ENCODE measurements around the gene SART3. TPM values are rescaled to one million over a fixed set of nuclear protein-coding genes. Genes with fewer than 3 reads are reported as not detected.

The SART3 gene
- total and polyA plus RNA-seq, 2 of the 13 experiments (the other 11 are each of a cell fraction or from before 2014, with no cell fraction given), result 16.1 to 69.9 TPM

DNA sequence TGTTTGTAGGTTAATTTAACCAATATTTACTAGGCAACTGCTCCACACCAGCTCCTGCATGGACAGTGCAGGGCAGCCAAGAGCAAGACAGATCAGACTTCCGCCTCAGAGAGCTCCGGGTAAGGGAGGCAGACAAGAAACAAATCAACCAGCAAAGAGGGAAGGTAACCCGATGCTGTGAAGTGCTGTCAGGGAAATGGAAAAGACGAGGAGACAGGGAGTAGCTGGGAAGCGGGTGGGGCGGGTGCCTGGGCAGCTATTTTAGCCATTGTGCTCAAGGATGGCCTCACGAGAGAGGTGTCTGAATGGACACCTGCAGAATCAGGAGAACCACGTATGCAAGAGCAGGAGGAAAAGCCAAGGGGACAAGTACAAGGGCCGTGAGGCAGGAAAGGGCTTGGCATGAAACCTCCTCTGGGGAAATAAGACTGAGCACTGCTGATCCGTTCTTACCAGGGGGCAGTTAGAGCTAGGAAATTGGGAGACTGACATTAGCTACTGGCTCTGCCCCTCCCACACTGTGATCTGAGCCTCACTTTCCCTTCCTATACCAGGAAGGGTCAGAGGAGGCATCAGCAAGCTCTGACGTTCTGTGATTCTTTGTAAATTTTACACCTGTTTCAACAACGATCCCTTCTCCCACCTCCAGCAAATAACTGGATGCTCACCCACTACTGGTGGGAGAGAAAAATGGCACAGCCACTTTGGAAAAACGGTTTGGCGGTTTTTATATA lies 43.4 kb upstream of the SART3 start:
- 18% methylated on average over 13 of the region's 14 CpGs for WGBS (ENCODE audit: low lambda C conversion rate)
- no peaks in the 10 kb centered on the region for H4K20me1 ChIP-seq (ENCODE audit: insufficient read depth, low read length)
- H3K4me2 ChIP-seq (ENCODE audit: low read depth, low read length), result no peak overlapping the region
- TF ChIP-seq ZNF292 (CRISPR knock-in tag; IDR thresholded peaks at IDR 0.05; ENCODE audit: borderline replicate concordance, low read depth), result no peak
- TF ChIP-seq SIX4 (CRISPR knock-in tag; IDR thresholded peaks at IDR 0.05), result no peak
- TF ChIP-seq ARID2 (CRISPR knock-in tag; IDR thresholded peaks at IDR 0.05; ENCODE audit: borderline replicate concordance), result no peak
- TF ChIP-seq SOX5 (CRISPR knock-in tag; IDR thresholded peaks at IDR 0.05; ENCODE audit: borderline replicate concordance), result no peak
- TF ChIP-seq SRSF4 (IDR thresholded peaks at IDR 0.05; ENCODE audit: low read depth, low read length, poor library complexity, severe bottlenecking), result no peak
- TF ChIP-seq FLYWCH1 (CRISPR knock-in tag; IDR thresholded peaks at IDR 0.05), result no peak
- no peak for TF ChIP-seq RNF2 (conservative IDR thresholded peaks at IDR 0.05; ENCODE audit: low read depth)
- TF ChIP-seq ZNF329 (CRISPR knock-in tag; IDR thresholded peaks at IDR 0.05; ENCODE audit: low read depth), result no peak
- no peak for TF ChIP-seq TMF1 (CRISPR knock-in tag; IDR thresholded peaks at IDR 0.05; ENCODE audit: low read depth)
- no peak overlapping the region for H2AFZ ChIP-seq (ENCODE audit: low read length)
- H3K9me3 ChIP-seq (ENCODE audit: low read length), result no peaks in the 10 kb centered on the region
- H3K27me3 ChIP-seq (ENCODE audit: control insufficient read depth in 1 of 2, insufficient read depth in 2 of 2, low read length in 2 of 2), result peaks cover 3 to 9% of the 10 kb centered on the region in 2 experiments; a peak in 1 of 5 replicates
- H3K9ac ChIP-seq (ENCODE audit: insufficient read depth, low read depth, low read length), result no peak overlapping the region
- H3K4me3 ChIP-seq (replicated peaks in 1 of 3; ENCODE audit: insufficient read depth in 1 of 3, low read depth in 2 of 3, low read length in 3 of 3), result no peak overlapping the region
- intact Hi-C loops (cut with micrococcal nuclease; ENCODE audit: unreplicated experiment), result no loop called here
- ATAC-seq, result no peak
- H3K27ac ChIP-seq (ENCODE audit: extremely low read length, insufficient read depth, low read length), result no peak overlapping the region
- peaks cover 12% of the 10 kb centered on the region for H3K4me1 ChIP-seq (ENCODE audit: insufficient read depth, low read length)
- POLR2A ChIA-PET, result no interaction called here
- H3K36me3 ChIP-seq (replicated peaks in 1 of 2; ENCODE audit: control insufficient read depth in 1 of 2, insufficient read depth in 2 of 2, low read length in 2 of 2), result no peaks in the 10 kb centered on the region
- FAIRE-seq, result no peak
- CTCF ChIA-PET (ENCODE audit: low intra/inter-chr PET ratio, low total read pairs), result no interaction called here
- no peaks in the 10 kb centered on the region for H3K79me2 ChIP-seq (ENCODE audit: insufficient read depth, low read length)
- DNase-seq (ENCODE audit: low spot score), result no peak
- in situ Hi-C loops (cut with HindIII; ENCODE audit: extremely low pct_ligation_motif_present, low pct_unique_long_range_greater_than_20kb), result no loop called here
- BruUV-seq (replicated peaks), result no TSS peak

DNA sequence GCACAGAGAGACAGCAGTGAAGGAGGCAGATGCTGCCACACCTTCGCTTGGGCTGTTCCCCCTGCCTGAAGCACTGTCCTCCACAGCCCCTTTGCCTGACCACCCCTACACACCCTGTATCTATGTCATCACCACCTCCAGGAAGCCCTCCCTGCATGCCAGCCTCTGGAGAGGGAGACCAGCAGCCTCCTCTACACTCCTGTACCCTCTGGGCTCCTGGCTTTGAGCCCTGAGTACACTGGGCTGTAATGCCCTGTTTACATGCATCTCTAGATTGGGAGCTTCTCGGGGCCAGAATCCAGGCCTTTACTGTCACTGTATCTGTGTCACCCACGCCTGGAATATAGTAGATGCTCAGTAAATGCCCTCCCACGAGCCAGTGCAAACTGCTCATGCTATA lies 42.8 kb upstream of the SART3 start:
- 17% methylated on average over 1 of the region's 4 CpGs for WGBS (ENCODE audit: low lambda C conversion rate)
- Histone ChIP-seq H3K4me2 (ENCODE audit: low read depth, low read length) (no peak overlapping the region), H3K9me3 (ENCODE audit: low read length) (no peaks in the 10 kb centered on the region), H2AFZ (ENCODE audit: low read length) (no peak overlapping the region), H3K36me3 (replicated peaks in 1 of 2; ENCODE audit: control insufficient read depth in 1 of 2, insufficient read depth in 2 of 2, low read length in 2 of 2) (no peaks in the 10 kb centered on the region), H3K4me3 (replicated peaks in 1 of 3; ENCODE audit: insufficient read depth in 1 of 3, low read depth in 2 of 3, low read length in 3 of 3) (no peak overlapping the region), H3K79me2 (ENCODE audit: insufficient read depth, low read length) (no peaks in the 10 kb centered on the region), H3K9ac (ENCODE audit: insufficient read depth, low read depth, low read length) (no peak overlapping the region), H3K27me3 (ENCODE audit: control insufficient read depth in 1 of 2, insufficient read depth in 2 of 2, low read length in 2 of 2) (peaks cover 5 to 8% of the 10 kb centered on the region in 2 experiments; a peak in 2 of 5 replicates), H3K27ac (ENCODE audit: extremely low read length, insufficient read depth, low read length) (no peak overlapping the region), H4K20me1 (ENCODE audit: insufficient read depth, low read length) (no peaks in the 10 kb centered on the region), H3K4me1 (ENCODE audit: insufficient read depth, low read length) (peaks cover 12% of the 10 kb centered on the region)
- ChIA-PET CTCF (ENCODE audit: low intra/inter-chr PET ratio, low total read pairs) (no interaction called here), POLR2A (no interaction called here)
- DNase-seq (ENCODE audit: low spot score) (no peak), ATAC-seq (no peak), FAIRE-seq (no peak)
- TF ChIP-seq ZNF577 (CRISPR knock-in tag; IDR thresholded peaks at IDR 0.05; ENCODE audit: borderline replicate concordance, low read depth), result no peak
- peak; percentile 18 for TF ChIP-seq ZFP36 (IDR thresholded peaks at IDR 0.05; ENCODE audit: borderline replicate concordance, low read depth, low read length, partially characterized antibody)
- intact Hi-C loops (cut with micrococcal nuclease; ENCODE audit: unreplicated experiment) (no loop called here), in situ Hi-C loops (cut with HindIII; ENCODE audit: extremely low pct_ligation_motif_present, low pct_unique_long_range_greater_than_20kb) (no loop called here)
- BruUV-seq (replicated peaks), result no TSS peak

Measured in HepG2 (cell line).